SK-N-SH treated with all-trans-retinoic acid at 6 μM for 48 hours (cell line): ENCODE results near the gene PPY.

ENCODE experiments used
- ARNTL ChIP-seq: fragments of 450-650 bp; formaldehyde crosslinking; IDR thresholded peaks from 2 replicates; pipeline ENCODE4 v1.5.0; 2020; ENCODE audit warnings: low read depth, mild to moderate bottlenecking, moderate library complexity, borderline replicate concordance
- CSDC2 ChIP-seq: fragments of 250-450 bp; sonication (Bioruptor Pico); IDR thresholded peaks from 2 replicates; pipeline ENCODE4 v1.5.0; 2020; ENCODE audit warnings: mild to moderate bottlenecking, moderate library complexity
- ESRRG ChIP-seq: fragments of 250-450 bp; sonication (Bioruptor Pico); IDR thresholded peaks from 2 replicates; pipeline ENCODE4 v1.6.1; 2021; ENCODE audit warnings: mild to moderate bottlenecking
- GLIS3 ChIP-seq: fragments of 250-450 bp; sonication (Bioruptor Pico); IDR thresholded peaks from 2 replicates; pipeline ENCODE4 v1.5.0; 2020; ENCODE audit warnings: mild to moderate bottlenecking, moderate library complexity
- OSR1 ChIP-seq: fragments of 250-450 bp; sonication (Bioruptor Pico); IDR thresholded peaks from 2 replicates; pipeline ENCODE4 v1.8.0; 2022; ENCODE audit warnings: moderate library complexity, mild to moderate bottlenecking, inconsistent platforms
- RARB ChIP-seq: fragments of 250-450 bp; sonication (Bioruptor Pico); IDR thresholded peaks from 2 replicates; pipeline ENCODE4 v1.8.0; 2021; ENCODE audit warnings: mild to moderate bottlenecking, moderate library complexity
- SNAI2 ChIP-seq: fragments of 250-450 bp; sonication (Bioruptor Pico); IDR thresholded peaks from 2 replicates; pipeline ENCODE4 v1.5.0; 2020; ENCODE audit warnings: mild to moderate bottlenecking, moderate library complexity
- TOX ChIP-seq: fragments of 250-450 bp; sonication (Bioruptor Pico); IDR thresholded peaks from 2 replicates; pipeline ENCODE4 v1.8.0; 2021; ENCODE audit warnings: mild to moderate bottlenecking, moderate library complexity, borderline replicate concordance
- ZC3H10 ChIP-seq: fragments of 250-450 bp; sonication (Bioruptor Pico); IDR thresholded peaks from 2 replicates; pipeline ENCODE4 v1.5.1; 2021; ENCODE audit warnings: mild to moderate bottlenecking, moderate library complexity
- ZFP30 ChIP-seq: fragments of 450-650 bp; formaldehyde crosslinking; IDR thresholded peaks from 2 replicates; pipeline ENCODE4 v1.5.0; 2022; ENCODE audit warnings: mild to moderate bottlenecking, moderate library complexity
- ZNF565 ChIP-seq: fragments of 450-650 bp; formaldehyde crosslinking; conservative IDR thresholded peaks from 2 replicates; pipeline ENCODE4 v1.5.0; 2020; ENCODE audit warnings: low read depth, mild to moderate bottlenecking, moderate library complexity
- TF ChIP-seq, protein P1 (sequence below): fragments of 250-450 bp; sonication (Bioruptor Pico); IDR thresholded peaks from 2 replicates; pipeline ENCODE4 v1.8.0; 2020; ENCODE audit warnings: mild to moderate bottlenecking, moderate library complexity, borderline replicate concordance
- TF ChIP-seq, protein P2 (sequence below): fragments of 250-450 bp; sonication (Bioruptor Pico); IDR thresholded peaks from 2 replicates; pipeline ENCODE4 v1.5.1; 2020; ENCODE audit warnings: low read depth, mild to moderate bottlenecking, moderate library complexity

DNA sequence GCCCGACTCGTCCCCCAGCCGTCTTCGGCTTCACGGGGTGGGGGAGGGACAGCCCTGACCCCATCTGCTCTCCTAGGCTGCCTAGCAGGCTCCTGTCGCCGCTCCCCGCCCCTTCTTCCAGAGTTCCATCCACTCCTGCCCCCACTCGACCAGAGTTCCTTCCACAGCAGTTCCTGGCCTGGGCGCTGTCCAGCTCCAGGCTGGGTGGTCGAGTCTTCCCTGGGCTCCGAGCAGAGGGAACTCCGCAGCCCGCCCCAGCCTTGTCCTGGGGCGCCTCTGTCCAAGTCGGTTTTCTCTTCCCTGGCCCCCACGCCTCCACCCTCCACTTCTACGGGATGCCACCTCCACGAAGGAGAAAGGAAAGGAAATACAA is 10.1 kb upstream of the PPY start:
- TF ChIP-seq GLIS3 (CRISPR knock-in tag): no peak
- no peak for TF ChIP-seq ARNTL
- TF ChIP-seq, protein P1, sequence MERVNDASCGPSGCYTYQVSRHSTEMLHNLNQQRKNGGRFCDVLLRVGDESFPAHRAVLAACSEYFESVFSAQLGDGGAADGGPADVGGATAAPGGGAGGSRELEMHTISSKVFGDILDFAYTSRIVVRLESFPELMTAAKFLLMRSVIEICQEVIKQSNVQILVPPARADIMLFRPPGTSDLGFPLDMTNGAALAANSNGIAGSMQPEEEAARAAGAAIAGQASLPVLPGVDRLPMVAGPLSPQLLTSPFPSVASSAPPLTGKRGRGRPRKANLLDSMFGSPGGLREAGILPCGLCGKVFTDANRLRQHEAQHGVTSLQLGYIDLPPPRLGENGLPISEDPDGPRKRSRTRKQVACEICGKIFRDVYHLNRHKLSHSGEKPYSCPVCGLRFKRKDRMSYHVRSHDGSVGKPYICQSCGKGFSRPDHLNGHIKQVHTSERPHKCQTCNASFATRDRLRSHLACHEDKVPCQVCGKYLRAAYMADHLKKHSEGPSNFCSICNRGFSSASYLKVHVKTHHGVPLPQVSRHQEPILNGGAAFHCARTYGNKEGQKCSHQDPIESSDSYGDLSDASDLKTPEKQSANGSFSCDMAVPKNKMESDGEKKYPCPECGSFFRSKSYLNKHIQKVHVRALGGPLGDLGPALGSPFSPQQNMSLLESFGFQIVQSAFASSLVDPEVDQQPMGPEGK (CRISPR knock-in tag): no peak
- TF ChIP-seq, protein P2, sequence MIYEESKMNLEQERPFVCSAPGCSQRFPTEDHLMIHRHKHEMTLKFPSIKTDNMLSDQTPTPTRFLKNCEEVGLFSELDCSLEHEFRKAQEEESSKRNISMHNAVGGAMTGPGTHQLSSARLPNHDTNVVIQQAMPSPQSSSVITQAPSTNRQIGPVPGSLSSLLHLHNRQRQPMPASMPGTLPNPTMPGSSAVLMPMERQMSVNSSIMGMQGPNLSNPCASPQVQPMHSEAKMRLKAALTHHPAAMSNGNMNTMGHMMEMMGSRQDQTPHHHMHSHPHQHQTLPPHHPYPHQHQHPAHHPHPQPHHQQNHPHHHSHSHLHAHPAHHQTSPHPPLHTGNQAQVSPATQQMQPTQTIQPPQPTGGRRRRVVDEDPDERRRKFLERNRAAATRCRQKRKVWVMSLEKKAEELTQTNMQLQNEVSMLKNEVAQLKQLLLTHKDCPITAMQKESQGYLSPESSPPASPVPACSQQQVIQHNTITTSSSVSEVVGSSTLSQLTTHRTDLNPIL: no peak
- no peak for TF ChIP-seq TOX (CRISPR knock-in tag)
- TF ChIP-seq RARB (CRISPR knock-in tag): no peak
- no peak for TF ChIP-seq ESRRG
- no peak for TF ChIP-seq ZC3H10
- no peak for TF ChIP-seq CSDC2
- TF ChIP-seq ZNF565 (CRISPR knock-in tag): no peak
- no peak for TF ChIP-seq OSR1
- no peak for TF ChIP-seq SNAI2 (CRISPR knock-in tag)
- TF ChIP-seq ZFP30 (CRISPR knock-in tag): no peak
